H9 (cell line): ENCODE data around the gene MRPL51. TPM values are rescaled to one million over a fixed set of nuclear protein-coding genes. Genes with fewer than 3 reads are reported as not detected.
"Not testable (repeated sequence)": the region's sequence is repeated elsewhere in the genome, so short reads cannot be mapped to it uniquely, and the experiment has no call there.

Experiments
- DNase-seq: peaks from one replicate; pipeline ENCODE4 v3.0.0-alpha.2; 2017
- H2AFZ ChIP-seq: one replicate; pipeline ENCODE4 v1.6.1; 2013; ENCODE audit warnings: mild to moderate bottlenecking, low read length, control low read depth, moderate library complexity
- H2AK5ac ChIP-seq: 2 replicates; pipeline ENCODE4 v1.6.1; 2013; ENCODE audit warnings: low read length, control low read depth, mixed read lengths; ENCODE audit not compliant: insufficient read length
- H2BK120ac ChIP-seq: one replicate; pipeline ENCODE4 v1.6.1; 2013; ENCODE audit warnings: low read depth, mild to moderate bottlenecking, low read length, control low read depth, inconsistent platforms; ENCODE audit not compliant: poor library complexity, severe bottlenecking
- H2BK12ac ChIP-seq: 2 replicates; pipeline ENCODE4 v1.6.1; 2013; ENCODE audit warnings: low read length, control low read depth, mixed read lengths, low read depth; ENCODE audit not compliant: insufficient read length
- H2BK15ac ChIP-seq: 2 replicates; pipeline ENCODE4 v1.6.1; 2013; ENCODE audit warnings: low read depth, low read length, control low read depth
- H2BK20ac ChIP-seq: one replicate; pipeline ENCODE4 v1.6.1; 2013; ENCODE audit warnings: low read depth, mild to moderate bottlenecking, low read length, control low read depth, inconsistent platforms; ENCODE audit not compliant: poor library complexity, severe bottlenecking
- H2BK5ac ChIP-seq: 2 replicates; pipeline ENCODE4 v1.6.1; 2013; ENCODE audit warnings: low read length, control low read depth, mixed read lengths; ENCODE audit not compliant: insufficient read length
- H3K14ac ChIP-seq: 2 replicates; pipeline ENCODE4 v1.6.1; 2013; ENCODE audit warnings: low read length, control low read depth; ENCODE audit not compliant: insufficient read depth
- H3K18ac ChIP-seq: 2 replicates; pipeline ENCODE4 v1.6.1; 2013; ENCODE audit warnings: low read depth, mild to moderate bottlenecking, mixed read lengths, low read length, control low read depth; ENCODE audit not compliant: insufficient read length
- H3K23ac ChIP-seq: 2 replicates; pipeline ENCODE4 v1.6.1; 2013; ENCODE audit warnings: low read length, control low read depth, mixed read lengths, low read depth; ENCODE audit not compliant: insufficient read length
- H3K23me2 ChIP-seq: 2 replicates; pipeline ENCODE4 v1.6.1; 2013; ENCODE audit warnings: low read depth, mild to moderate bottlenecking, mixed read lengths, low read length, control low read depth; ENCODE audit not compliant: insufficient read length, poor library complexity, severe bottlenecking
- H3K27ac ChIP-seq: 2 replicates; pipeline ENCODE4 v1.5.1; 2013; ENCODE audit warnings: low read length, control low read depth, mixed read lengths, low read depth; ENCODE audit not compliant: insufficient read length
- H3K27me3 ChIP-seq: 2 replicates; pipeline ENCODE4 v1.6.1; 2013; ENCODE audit warnings: low read length, control low read depth, inconsistent platforms; ENCODE audit not compliant: insufficient read depth
- H3K4ac ChIP-seq: 2 replicates; pipeline ENCODE4 v1.6.1; 2013; ENCODE audit warnings: low read depth, mild to moderate bottlenecking, control low read depth, inconsistent platforms, low read length, moderate library complexity
- H3K4me1 ChIP-seq: 2 replicates; pipeline ENCODE4 v1.6.1; 2013; ENCODE audit warnings: low read length, control low read depth, inconsistent platforms; ENCODE audit not compliant: insufficient read depth
- H3K4me2 ChIP-seq: 2 replicates; pipeline ENCODE4 v1.6.1; 2013; ENCODE audit warnings: low read length, control low read depth, mixed read lengths; ENCODE audit not compliant: insufficient read length, insufficient read depth
- H3K56ac ChIP-seq: 2 replicates; pipeline ENCODE4 v1.6.1; 2013; ENCODE audit warnings: low read depth, mild to moderate bottlenecking, mixed read lengths, low read length, control low read depth; ENCODE audit not compliant: insufficient read length
- H3K79me1 ChIP-seq: 2 replicates; pipeline ENCODE4 v1.6.1; 2013; ENCODE audit warnings: low read depth, mild to moderate bottlenecking, moderate library complexity, low read length, control low read depth, inconsistent platforms; ENCODE audit not compliant: insufficient read depth, poor library complexity, severe bottlenecking
- H3K79me2 ChIP-seq: 2 replicates; pipeline ENCODE4 v1.6.1; 2013; ENCODE audit warnings: low read length, control low read depth, inconsistent platforms; ENCODE audit not compliant: insufficient read depth
- H3K9ac ChIP-seq: 2 replicates; pipeline ENCODE4 v1.6.1; 2013; ENCODE audit warnings: low read length, control low read depth, mixed read lengths; ENCODE audit not compliant: insufficient read length; ENCODE audit errors: extremely low read depth
- H3K9me3 ChIP-seq: one replicate; pipeline ENCODE4 v1.6.1; 2013; ENCODE audit warnings: low read depth, low read length, inconsistent platforms; ENCODE audit not compliant: control insufficient read depth
- H3T11ph ChIP-seq: one replicate; pipeline ENCODE4 v1.6.1; 2013; ENCODE audit warnings: mild to moderate bottlenecking, low read length, control low read depth, inconsistent platforms
- H4K20me1 ChIP-seq: one replicate; pipeline ENCODE4 v1.6.1; 2013; ENCODE audit not compliant: control insufficient read depth, insufficient read length, insufficient read depth
- H4K5ac ChIP-seq: 2 replicates; pipeline ENCODE4 v1.6.1; 2013; ENCODE audit warnings: low read depth, mild to moderate bottlenecking, mixed read lengths, low read length, control low read depth; ENCODE audit not compliant: insufficient read length
- H4K8ac ChIP-seq: replicated peaks from 2 replicates; pipeline ENCODE4 v1.6.1; 2013; ENCODE audit warnings: low read length, control low read depth, mixed read lengths, low read depth; ENCODE audit not compliant: insufficient read length
- H4K91ac ChIP-seq: 2 replicates; pipeline ENCODE4 v1.6.1; 2013; ENCODE audit warnings: low read depth, mild to moderate bottlenecking, moderate library complexity, mixed read lengths, low read length, control low read depth; ENCODE audit not compliant: insufficient read length
- H3K27ac Mint-ChIP-seq, 3 experiments: 2 replicates in 2 of 3; 3 replicates in 1 of 3; pipeline ENCODE4 v1.8.0; 2020 to 2021; ENCODE audit warnings: mixed read lengths in 3 of 3, mild to moderate bottlenecking in 1 of 3, moderate library complexity in 1 of 3
- H3K27me3 Mint-ChIP-seq: 2 replicates; pipeline ENCODE4 v1.8.0; 2021; ENCODE audit warnings: low read depth, mild to moderate bottlenecking, moderate library complexity, mixed read lengths
- H3K36me3 Mint-ChIP-seq, 3 experiments: 2 replicates in 2 of 3; 3 replicates in 1 of 3; pipeline ENCODE4 v1.8.0; 2020 to 2021; ENCODE audit warnings: low read depth in 3 of 3, mixed read lengths in 3 of 3; ENCODE audit not compliant: insufficient read depth in 1 of 3
- H3K4me1 Mint-ChIP-seq, 2 experiments: 2 replicates each; pipeline ENCODE4 v1.8.0; 2020; ENCODE audit warnings: mixed read lengths in 2 of 2
- H3K4me3 Mint-ChIP-seq, 2 experiments: 2 replicates in 1 of 2; 3 replicates in 1 of 2; pipeline ENCODE4 v1.8.0; 2020 to 2021; ENCODE audit warnings: mild to moderate bottlenecking in 2 of 2, mixed read lengths in 2 of 2, moderate library complexity in 1 of 2
- H3K9me3 Mint-ChIP-seq, 2 experiments: 2 replicates in 1 of 2; 3 replicates in 1 of 2; pipeline ENCODE4 v1.8.0; 2020; ENCODE audit warnings: mild to moderate bottlenecking in 2 of 2, mixed read lengths in 2 of 2, moderate library complexity in 1 of 2
- WGBS: extraction: QIAGEN DNeasy Blood & Tissue Kit; methylation state at CpG from one replicate; pipeline ENCODE4 v1.1.7; 2013; ENCODE audit warnings: missing lambda C conversion rate, low lambda C conversion rate, mixed read lengths; ENCODE audit not compliant: insufficient read length; ENCODE audit errors: extremely low coverage; 5-methylcytosine and 5-hydroxymethylcytosine counted together
- total RNA-seq: library from RNA; stranded (reverse); gene quantifications from 2 replicates; pipeline ENCODE4 v1.2.1, GENCODE V29; 2021
- TF ChIP-seq, protein P1 (sequence below): fragments of 200-600 bp; sonication (generic); conservative IDR thresholded peaks from 3 replicates; pipeline ENCODE4 v1.8.0; 2021; ENCODE audit warnings: antibody characterized with exemption, mild to moderate bottlenecking

MRPL51 gene
- total RNA-seq, 1 experiment from 2014 or later = 329 TPM

DNA sequence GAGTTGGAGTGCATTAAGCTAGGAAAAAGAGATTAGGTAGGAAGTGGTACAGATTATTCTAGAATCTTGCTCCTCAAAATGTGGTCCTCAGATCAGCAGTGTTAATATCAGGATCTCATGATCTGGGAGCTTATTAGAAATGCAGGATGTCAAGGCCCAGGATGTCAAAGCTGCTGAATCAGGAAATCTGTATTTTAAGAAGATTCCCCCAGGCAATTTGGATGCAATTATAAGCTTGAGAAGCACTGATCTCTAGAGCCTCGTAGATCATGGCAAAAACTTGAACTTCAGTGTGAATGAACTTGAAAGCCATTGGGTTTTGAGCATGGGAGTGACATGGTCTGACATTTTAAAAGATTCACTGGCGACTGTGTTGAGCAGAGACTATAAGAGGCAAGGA lies 7.4 kb upstream of the MRPL51 start:
- no peaks in the 10 kb centered on the region for H3K27me3 ChIP-seq
- no peak overlapping the region for H4K91ac ChIP-seq
- H3K27ac Mint-ChIP-seq = no peak overlapping the region
- TF ChIP-seq, protein P1, sequence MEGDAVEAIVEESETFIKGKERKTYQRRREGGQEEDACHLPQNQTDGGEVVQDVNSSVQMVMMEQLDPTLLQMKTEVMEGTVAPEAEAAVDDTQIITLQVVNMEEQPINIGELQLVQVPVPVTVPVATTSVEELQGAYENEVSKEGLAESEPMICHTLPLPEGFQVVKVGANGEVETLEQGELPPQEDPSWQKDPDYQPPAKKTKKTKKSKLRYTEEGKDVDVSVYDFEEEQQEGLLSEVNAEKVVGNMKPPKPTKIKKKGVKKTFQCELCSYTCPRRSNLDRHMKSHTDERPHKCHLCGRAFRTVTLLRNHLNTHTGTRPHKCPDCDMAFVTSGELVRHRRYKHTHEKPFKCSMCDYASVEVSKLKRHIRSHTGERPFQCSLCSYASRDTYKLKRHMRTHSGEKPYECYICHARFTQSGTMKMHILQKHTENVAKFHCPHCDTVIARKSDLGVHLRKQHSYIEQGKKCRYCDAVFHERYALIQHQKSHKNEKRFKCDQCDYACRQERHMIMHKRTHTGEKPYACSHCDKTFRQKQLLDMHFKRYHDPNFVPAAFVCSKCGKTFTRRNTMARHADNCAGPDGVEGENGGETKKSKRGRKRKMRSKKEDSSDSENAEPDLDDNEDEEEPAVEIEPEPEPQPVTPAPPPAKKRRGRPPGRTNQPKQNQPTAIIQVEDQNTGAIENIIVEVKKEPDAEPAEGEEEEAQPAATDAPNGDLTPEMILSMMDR = no peak
- WGBS = no CpG with 5 or more reads among the region's 2 CpGs
- H3K18ac ChIP-seq = no peak overlapping the region
- peaks cover 4 to 7% of the 10 kb centered on the region in 2 experiments for H3K4me1 Mint-ChIP-seq
- H3K9me3 ChIP-seq = no peaks in the 10 kb centered on the region
- H2BK12ac ChIP-seq = no peak overlapping the region
- no peaks in the 10 kb centered on the region for H3K4me1 ChIP-seq
- no peak for DNase-seq
- H3K4ac ChIP-seq = no peak overlapping the region
- no peak overlapping the region for H3K23ac ChIP-seq
- H4K20me1 ChIP-seq = no peaks in the 10 kb centered on the region
- no peak overlapping the region for H3K9ac ChIP-seq
- H3K27me3 Mint-ChIP-seq = no peaks in the 10 kb centered on the region
- no peaks in the 10 kb centered on the region for H3K23me2 ChIP-seq
- H3K56ac ChIP-seq = no peak overlapping the region
- H2AK5ac ChIP-seq = no peak overlapping the region
- H2AFZ ChIP-seq = no peak overlapping the region
- H3K9me3 Mint-ChIP-seq = no peaks in the 10 kb centered on the region
- no peak overlapping the region for H3T11ph ChIP-seq
- H2BK5ac ChIP-seq = no peak overlapping the region
- H3K27ac ChIP-seq = no peak overlapping the region
- H2BK120ac ChIP-seq = no peak overlapping the region
- no peak overlapping the region for H4K5ac ChIP-seq
- no peak overlapping the region for H3K4me3 Mint-ChIP-seq
- no peak overlapping the region for H2BK15ac ChIP-seq
- H3K14ac ChIP-seq = no peak overlapping the region
- peaks cover 16% of the 10 kb centered on the region for H3K79me1 ChIP-seq
- H2BK20ac ChIP-seq = no peak overlapping the region
- no peak overlapping the region for H4K8ac ChIP-seq
- H3K79me2 ChIP-seq = peaks cover 5% of the 10 kb centered on the region; the same call in 1 of the 2 replicates
- H3K36me3 Mint-ChIP-seq = peaks cover 21 to 50% (median 47%) of the 10 kb centered on the region in 3 experiments; a peak in 6 of 7 replicates
- no peak overlapping the region for H3K4me2 ChIP-seq

DNA sequence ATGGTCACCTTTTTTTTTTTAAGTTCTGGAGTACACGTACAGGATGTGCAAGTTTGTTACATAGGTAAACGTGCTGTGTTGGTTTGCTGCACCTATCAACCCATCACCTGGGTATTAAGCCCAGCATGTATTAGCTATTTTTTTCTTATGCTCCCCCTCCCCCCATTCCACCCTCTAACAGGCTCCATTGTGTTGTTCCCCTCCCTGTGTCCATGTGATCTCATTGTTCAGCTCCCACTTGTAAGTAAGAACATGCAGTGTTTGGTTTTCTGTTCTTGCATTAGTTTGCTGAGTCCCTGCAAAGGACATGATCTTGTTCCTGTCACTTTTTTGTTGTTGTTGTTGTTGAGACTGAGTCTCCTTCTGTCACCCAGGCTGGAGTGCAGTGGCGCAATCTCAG lies 4.2 kb upstream of the MRPL51 start:
- not testable (repeated sequence) for H3K14ac ChIP-seq, H3K4ac ChIP-seq, H2AK5ac ChIP-seq, H4K5ac ChIP-seq, H3K4me1 ChIP-seq, H3K56ac ChIP-seq, H2BK5ac ChIP-seq, H3K27me3 Mint-ChIP-seq, H4K91ac ChIP-seq, H3K9me3 Mint-ChIP-seq, H3K9me3 ChIP-seq, H3K4me2 ChIP-seq, H2BK20ac ChIP-seq, H4K20me1 ChIP-seq, H3K79me2 ChIP-seq, H3K27me3 ChIP-seq, H2AFZ ChIP-seq, H3K9ac ChIP-seq, H3K23ac ChIP-seq, H2BK120ac ChIP-seq, DNase-seq, H4K8ac ChIP-seq, H2BK15ac ChIP-seq, H3T11ph ChIP-seq, H3K23me2 ChIP-seq, H2BK12ac ChIP-seq, H3K18ac ChIP-seq, H3K27ac ChIP-seq
- Mint-ChIP-seq H3K27ac (peak overlapping the region in 2 of 3 experiments; percentile 77 to 78; a peak in 2 of 7 replicates), H3K36me3 (peaks cover 20 to 47% (median 46%) of the 10 kb centered on the region in 3 experiments), H3K4me3 (0 out of 5 replicates have a peak overlapping the region, but pooled peaks of 1 of the 2 experiments have one; percentile 7), H3K4me1 (peaks cover 16 to 19% of the 10 kb centered on the region in 2 experiments)
- peaks cover 14% of the 10 kb centered on the region for H3K79me1 ChIP-seq
- no CpG with 5 or more reads among the region's 3 CpGs for WGBS
